Femur (tissue), 1 donor: ENCODE measurements around the gene CDC42EP4.
"Not testable (repeated sequence)": the region's sequence is repeated elsewhere in the genome, so short reads cannot be mapped to it uniquely, and the experiment has no call there.

Experiments used
- DNase-seq: peaks from one replicate; pipeline ENCODE4 v3.0.0-alpha.2; 2017

CDC42EP4 gene

DNA sequence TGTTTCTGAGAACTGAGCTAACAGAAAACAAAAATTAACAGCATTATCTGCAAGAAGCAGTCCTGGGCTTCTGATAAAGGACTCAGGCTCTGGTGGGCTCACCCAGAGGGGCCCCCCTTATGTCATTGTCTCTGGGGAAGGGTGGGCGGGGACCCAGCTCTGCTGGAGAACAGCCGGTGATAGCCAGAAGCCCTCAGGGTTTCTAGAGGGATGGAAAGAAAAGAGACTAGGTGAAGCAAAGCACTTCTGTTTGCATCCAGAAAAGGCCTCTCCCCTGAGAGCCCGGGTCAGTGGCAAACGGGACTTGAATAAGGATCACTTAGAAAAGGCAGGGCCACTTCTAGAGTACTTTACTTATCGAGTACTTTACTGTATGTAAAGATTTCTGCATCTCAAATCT is 7.0 kb upstream of the CDC42EP4 start:
- DNase-seq: no peak

DNA sequence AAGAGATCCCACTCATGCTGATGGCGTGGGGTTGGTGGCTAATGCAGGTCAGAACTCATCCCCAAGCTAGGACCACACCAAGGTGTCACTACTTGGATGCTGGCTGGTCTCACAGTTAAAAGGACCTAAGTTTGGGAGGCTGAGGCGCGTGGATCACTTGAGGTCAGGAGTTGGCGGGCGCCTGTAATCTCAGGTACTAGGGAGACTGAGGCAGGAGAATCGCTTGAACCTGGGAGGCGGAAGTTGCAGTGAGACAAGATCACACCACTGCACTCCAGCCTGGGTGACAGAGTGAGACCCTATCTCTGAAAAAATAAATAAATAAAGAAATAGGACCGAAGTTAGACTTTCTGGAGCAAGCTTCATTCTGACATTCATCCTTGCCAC is 6.6 kb upstream of the CDC42EP4 start:
- DNase-seq: no peak

DNA sequence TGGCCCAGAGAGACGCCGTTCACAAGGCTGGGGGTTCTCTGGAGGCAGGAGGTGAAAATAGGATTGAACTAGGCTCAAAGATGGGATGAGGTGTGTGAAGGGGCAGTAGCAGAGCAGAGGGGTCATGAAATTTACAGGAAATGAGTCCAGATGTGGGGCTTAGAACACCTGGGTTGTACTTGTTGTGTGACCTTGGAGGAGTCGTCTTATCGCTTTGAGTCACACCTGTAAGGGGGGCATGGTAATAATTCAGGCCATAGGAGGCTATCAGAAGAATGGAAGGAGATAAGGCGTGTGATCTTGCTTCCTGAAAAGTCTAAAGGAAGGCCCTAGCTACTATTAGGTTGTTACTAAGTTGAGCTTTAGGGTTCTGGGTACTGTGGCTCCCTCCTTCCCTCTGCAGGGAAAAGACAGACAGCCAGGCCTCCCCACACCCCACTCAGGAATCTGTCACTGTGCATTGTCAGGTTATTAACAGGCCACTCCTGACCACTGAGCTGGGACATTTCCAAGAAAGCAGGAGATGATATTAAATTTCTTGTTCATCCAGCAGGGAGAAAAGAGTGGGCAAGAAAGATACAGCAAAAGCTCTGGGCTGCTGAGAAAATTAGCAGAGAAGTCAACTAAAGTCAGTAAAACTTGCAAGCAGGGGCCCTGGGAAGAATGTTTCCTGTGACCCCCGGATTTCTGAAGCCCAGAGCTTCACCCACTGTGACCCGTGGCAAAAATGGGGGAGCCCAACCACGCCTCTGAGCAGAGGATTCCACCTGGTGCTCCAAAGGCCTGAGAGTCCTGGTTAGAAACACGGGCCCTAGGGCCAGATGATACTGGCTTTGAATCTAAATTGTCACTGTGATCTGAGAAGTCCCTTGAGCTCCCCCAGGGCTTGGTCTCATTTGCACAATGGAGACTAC is 6.0 kb upstream of the CDC42EP4 start:
- no peak for DNase-seq

DNA sequence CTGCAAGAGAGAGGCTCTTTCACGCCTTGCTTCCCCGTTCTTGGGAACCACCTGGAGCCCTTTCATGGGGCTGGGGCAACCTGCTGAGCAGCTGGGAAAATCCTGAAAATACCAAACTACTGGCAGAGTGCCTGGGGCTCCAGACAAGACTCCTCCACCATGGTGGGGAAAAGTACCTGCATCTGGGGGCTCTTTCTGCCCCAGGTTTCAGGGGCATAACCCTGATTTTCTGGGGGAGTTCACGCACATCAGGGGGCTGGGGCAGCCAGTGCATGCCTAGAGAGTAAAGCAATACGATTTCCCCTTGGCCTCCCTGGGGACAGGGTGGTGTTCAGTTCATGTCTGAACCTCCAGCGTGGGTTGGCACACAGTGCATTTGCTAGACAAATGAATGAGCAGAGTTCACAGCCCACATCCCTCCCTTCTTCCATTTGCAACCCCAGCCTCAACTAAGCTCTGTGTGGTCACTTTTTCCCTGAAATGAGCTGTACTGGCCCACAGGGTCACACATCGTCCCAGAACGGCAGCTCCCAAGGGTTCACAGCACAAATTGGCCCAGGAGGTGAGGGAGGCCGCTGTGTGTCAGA is 5.2 kb upstream of the CDC42EP4 start:
- peak; percentile 63 for DNase-seq

DNA sequence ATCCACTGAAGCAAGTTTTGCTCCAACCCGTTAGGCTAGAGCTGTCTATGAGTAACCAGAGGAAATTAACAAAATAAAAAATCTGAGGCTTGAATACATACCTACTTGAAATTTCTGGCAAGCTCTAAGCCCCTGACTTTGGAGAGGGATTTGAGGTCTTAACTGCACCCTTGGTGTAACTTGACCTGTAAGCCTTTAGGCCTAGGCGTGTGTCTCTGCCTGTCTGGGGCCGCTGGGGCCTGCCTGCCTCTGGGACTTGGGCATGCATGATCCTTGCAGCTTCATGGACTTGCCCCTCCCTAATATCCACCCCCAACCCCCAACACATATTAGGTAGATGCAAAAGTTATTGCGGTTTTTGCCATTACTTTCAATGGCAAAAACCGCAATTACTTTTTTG is 3.7 kb upstream of the CDC42EP4 start:
- no peak for DNase-seq

DNA sequence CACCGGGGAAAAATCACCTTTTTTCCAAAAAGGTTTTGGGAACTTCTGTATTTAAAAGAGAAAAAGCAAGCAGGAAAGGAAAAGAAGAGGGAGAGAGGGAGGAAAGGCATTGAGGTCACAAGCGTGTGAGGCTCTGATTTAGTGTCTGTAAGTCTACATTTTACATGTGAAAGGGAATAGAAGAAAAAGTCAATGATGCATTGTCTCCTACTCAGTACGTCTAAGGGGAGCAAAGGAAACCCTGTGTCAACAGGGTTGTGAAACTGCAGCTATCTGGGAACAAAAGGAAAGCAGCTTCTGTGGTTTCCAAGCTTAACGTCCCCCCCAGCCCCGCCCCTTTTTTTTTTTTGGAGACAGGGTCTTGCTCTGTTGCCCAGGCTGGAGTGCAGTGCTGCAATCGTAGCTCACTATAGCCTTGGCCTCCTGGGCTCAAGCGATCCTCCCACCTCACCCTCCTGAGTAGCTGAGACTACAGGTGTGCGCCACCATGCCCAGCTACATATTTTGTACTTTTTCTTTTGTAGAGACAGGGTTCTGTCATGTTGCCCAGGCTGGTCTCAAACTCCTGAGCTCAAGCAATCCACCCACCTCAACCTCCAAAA is 1.8 kb upstream of the CDC42EP4 start:
- DNase-seq: no peak

DNA sequence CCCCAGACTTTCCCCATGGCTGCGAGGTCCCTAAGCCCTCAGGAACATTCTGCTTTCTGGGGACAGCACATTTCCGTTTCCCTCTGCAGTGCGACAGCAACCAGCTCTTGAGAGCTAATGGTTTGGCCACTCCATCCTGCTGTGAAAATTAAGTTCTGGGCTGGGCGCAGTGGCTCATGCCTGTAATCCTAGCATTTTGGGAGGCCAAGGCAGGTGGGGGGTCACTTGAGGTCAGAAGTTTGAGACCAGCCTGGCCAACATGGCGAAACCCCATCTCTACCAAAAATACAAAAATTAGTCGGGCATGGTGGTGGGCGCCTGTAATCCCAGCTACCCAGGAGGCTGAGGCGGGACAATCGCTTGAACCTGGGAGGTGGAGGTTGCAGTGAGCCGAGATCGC is 1.1 kb upstream of the CDC42EP4 start:
- DNase-seq: not testable (repeated sequence)

DNA sequence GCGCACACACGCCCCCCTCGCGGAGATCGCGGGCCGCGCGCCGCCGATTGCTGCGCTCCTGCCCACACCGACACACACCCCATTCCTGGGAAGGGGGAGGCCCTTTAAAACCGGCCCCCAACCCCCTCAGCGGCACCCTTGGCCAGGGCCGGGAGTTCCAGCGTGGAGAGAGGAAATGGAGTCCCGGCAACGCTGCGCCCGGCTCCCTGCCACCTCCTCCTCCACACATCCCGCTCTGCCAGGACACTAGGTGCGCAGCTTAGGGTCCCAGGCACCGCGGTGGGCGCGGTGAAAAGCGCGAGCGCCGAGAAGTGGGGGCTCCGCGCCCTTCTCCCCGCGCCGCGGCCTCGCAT is 397 bp downstream of the CDC42EP4 start:
- DNase-seq: no peak

DNA sequence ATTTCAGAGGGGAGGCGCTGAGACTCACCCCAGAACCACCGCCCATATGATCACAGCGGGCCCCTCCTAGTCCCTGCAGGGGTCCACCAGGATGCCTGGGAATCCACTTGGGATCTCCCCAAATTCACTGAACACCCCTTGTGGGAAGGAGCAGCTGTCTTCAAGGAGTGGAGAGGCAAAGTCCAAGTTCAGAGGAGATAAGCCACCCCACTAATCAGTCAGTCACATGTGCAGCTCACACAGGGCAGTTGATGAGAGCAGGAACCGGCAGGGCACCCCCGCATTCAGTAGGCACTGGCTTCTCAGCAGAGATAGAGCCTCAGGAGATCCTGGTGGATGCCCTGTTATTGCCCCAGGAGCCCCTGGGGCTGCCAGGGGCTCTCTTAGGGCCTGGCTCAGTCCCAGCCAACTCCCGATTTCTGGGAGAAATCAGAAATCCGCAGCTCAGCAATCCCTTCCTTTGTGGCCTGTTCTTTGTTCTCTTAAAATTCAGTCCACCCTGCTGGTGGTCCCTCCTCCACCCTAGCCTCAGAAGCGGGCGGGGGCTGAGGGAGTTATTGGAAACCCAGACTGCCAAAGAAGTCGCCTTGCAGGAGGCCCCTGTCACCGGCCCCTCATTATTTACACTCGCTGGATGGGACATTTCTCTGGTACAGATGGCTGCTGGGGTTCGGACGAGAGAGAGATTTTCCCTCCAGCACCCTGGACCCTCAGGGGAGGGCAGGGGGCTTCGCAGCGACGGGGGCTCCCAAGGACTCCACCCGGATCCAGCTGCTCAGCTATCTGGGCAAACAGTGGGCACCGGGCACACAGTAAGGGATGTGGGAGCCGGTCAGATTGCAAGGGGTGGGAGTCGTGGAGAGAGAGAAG is 1.8 kb downstream of the CDC42EP4 start:
- no peak for DNase-seq

DNA sequence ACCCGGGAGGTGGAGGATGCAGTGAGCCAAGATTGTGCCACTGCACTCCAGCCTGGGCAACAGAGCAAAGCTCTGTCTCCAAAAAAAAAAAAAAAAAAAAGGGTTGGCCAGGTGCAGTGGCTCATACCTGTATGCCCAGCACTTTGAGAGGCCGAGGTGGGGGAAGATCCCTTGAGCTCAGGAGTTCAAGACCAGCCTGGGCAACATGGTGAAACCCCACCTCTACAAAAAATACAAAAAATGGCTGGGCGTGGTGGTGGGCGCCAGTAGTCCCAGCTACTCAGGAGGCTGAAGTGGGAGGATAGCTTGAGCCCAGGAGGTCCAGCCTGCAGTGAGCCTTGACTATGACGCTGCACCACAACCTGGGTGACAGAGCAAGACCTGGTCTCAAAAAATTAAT is 2.8 kb downstream of the CDC42EP4 start:
- not testable (repeated sequence) for DNase-seq

DNA sequence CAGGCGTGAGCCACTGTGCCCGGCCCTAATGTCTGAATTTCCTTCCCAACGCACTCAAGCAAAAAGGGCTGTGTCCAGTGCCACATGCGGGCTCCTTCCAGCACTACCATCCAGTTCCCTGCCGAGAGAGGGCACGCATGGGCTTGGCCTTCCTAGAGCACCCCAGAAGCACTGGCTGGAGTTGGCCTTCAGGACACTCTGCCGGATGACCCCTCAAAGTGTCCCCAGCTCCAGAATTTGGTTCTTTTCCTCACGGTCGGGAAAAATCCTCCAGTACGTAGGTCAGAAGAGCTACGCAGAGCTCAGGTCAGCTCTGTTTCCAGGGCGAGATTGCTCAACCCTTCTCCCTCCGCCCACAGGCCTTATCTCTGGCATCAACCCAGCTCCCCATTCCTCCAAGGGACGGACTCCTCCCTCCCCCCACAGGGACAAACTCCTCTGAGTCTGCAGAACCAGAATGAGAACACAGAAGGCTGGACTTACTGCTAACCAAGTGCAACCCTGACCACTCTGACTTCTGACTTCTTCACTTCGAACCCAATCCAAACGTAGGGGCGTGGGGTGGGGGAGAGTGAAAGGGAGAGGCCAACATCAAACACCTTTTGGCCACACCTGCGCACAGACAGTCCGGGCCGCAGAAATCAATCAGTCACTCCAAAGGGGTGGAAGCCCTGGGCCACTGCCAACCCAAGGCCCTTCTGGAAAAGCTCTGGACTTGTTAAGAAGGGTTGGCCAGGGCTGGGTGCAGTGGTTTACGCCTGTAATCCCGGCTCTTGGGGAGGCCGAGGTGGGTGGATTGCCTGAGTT is 3.6 kb downstream of the CDC42EP4 start:
- DNase-seq: peak; percentile 44

DNA sequence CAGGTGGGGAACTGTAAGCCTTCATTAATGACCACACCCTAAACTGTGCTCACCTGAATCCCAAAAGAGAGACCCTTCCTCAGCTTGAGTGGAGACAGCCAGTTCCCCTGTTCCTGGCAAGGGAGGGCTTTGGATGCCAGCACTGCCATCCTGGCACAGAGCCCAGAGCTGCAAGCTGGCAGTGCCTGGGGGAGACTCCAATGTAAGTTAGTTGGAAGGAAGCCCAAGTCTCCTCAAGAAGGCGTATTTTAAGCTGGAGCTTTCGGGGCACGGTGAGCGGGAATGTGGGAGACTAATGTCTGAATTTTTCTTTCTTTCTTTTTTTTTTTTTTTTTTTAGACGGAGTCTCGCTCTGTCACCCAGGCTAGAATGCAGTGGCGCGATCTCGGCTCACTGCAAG is 4.7 kb downstream of the CDC42EP4 start:
- peak; percentile 55 for DNase-seq

DNA sequence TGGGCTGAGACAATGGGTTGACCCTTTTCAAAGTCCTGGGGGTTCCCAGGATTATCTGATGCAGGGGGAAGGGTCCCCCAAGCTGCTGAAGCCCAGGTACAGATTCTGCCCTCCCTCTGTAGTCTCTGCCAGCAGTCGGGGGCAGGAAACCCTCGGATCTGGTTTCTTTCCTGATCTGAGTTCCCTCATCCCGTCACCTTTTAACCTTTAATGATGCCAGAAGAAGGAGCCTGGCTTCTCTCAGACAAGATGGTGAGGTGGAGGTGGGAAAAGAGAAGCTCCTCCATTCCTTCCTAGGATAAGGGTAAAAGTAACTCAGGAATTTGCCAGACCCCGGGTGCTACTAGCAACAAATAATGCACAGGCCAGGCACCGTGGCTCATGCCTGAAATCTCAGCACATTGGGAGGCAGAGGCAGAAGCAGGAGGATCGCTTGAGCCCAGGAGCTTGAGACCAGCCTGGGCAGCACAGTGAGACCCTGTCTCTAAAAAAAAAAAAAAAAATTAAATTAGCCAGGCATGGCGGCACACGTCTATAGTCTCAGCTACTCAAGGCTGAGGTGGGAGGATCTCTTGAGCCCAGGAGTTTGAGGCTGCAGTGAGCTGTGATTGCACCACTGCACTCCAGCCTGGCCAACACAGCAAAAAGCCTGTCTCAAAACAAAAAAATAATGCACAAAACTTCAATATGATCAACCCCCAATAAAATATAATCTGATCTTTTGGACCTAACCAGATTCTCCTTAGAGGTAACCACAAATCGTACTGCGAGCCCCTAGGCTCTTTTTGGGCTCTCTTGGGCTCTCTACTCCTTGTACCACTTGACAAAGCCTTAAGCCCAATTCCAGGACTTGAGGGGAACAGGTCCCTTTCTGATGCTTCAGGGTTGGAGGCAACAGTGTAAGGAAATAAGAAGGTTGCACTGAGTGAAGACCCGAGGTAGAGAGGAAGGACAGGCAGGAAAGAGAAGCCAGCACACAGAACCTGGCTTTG is 5.7 kb downstream of the CDC42EP4 start:
- DNase-seq: no peak

DNA sequence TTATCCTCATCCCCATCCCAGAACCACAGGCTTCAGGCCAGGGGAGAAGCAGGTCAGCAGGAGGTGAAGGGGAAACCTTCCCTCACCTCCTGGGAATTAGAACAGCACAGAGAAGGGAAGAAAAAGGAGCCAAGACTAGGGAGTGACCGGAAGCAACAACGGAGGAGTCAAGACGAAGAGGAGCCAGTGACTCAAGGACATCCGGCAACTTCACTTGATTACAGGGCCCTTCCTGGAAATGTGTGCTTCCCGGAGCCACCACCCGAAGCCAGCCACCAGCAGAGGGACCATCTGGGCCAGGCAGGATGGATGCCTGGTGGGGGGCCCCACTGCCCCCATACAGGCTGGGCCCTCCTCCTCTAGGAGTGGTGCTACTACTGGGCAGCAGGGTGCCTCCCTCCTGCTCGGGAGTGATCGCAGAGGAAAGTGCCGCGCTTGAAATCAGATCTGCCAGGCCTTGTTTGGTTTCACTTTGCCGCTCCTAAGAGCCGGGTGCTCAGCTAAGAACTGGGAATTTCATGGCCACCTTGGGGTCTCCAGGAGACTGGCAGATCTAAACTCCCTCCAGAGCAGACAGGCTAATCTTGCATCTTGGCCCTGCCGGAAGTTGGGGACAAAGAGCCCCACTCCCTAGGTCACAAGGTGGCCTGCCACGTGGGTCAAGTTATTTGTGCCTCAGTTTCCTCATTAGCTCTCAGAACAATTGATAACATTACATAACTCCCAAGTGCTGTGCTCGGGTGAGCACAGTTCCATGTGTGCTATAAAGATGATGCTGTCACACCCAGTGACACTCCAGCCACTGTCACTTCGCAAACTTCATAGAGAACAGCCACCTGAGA is 6.6 kb downstream of the CDC42EP4 start:
- DNase-seq: peak; percentile 80

DNA sequence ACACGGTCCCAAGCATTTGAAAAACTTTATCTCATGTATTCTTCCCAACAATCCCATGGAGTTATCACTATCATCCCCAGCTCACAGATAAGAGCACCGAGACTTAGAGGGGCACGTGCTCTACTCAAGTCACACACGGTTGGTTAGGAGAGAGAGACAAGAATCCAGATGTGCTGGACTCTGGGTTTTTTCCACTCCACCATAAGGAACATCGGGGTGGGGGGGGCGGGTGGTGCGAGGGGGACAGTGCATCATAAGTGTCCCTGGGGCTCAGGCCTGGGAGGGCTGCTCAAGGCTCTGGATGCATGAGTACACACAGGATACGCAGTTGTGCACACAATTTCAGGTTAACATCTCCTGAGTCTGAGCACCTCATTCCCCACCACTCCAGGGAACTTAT is 7.4 kb downstream of the CDC42EP4 start:
- DNase-seq: no peak

DNA sequence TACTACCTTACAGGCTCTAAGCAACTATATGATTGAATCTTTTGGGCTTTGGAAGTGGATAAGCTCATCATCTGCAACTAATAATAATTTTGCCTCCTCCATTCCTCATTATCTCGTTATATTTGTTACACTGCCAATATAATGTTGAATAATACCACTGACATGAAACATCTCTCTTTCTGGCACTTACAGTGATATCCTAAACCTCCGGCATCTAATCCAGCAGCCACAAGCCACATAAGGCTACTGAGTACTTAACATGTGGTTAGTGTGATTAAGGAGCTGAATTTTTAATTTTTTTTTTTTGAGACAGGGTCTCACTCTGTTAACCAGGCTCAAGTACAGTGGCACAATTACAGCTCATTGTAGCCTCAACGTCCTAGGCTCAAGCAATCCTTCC is 9.6 kb downstream of the CDC42EP4 start:
- no peak for DNase-seq

DNA sequence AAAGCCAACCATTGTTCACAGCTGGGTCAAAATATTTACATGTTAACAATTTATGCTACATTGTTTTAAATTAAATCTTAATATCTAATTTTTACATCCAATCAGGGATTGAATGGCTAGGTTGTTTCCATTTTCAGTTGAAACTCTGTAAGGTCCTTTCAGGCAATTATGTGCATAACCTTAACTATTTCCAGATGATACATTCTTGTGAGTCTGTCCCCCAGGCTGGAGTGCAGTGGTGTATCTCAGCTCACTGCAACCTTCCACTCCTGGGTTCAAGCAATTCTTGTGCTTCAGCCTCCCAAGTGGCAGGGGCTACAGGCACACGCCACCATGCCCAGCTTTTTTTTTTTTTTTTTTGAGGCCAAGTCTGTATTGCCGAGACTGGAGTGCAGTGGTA is 10.4 kb downstream of the CDC42EP4 start:
- no peak for DNase-seq

DNA sequence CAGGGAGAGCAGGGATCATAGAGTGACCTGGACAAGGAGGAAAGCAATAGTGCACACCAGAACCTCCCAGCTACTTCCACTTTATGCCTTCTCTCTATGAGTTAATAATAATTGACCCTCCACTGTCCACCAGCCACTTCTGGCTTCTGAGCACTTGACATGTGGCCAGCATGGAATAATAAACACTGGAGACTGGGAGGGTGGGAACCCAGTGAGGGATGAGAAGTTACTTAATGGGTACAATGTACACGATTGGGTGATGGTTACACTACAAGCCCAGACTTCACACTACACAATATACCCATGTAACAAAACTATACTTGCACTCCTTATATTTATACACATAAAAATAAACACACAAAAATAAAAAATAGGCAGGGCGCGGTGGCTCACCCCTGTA is 11.4 kb downstream of the CDC42EP4 start:
- DNase-seq: no peak

DNA sequence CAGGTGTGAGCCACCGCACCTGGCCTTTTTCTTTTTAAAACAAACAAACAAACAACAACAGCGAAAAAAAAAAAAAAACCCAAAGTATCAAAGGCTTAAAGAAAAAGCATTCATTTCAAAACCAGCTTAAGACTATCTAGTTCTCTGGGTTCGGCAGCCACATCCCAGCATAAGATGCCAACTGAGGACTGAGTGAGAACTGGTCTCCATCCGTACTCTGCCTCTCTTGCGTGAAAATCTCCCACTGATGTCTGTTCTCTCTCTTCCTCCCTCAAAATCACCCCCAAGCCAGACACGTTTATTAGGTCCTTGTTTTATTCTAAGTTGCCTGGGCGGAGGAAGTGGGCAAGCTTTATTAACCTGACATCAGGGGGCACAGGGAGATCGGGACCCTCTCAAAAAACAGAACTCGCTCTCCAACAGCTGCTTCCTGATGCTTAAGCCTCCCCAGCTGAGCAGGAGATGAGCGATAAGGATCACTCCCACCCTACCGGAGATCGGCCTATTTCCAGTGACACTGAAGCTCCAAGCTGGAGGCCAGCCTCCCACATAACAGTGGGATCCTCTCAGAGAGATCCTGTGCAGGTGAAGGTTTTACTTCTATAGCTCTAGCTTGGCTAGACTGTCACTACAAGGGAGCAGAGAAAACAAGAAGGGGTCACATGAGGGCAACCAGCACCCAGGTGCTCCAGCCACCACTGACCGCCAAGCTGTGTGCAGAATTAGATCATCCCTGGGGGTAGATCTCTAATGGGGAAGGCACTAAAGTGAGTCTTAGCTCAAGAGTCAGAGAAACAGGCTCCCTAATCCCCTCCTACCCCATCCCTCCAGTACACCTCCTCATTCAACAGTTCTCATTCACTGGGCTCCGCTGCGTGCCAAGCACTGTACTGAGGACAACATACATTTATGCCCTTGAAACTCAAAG is 13.6 kb downstream of the CDC42EP4 start:
- no peak for DNase-seq
